ENCODE measurements around the gene SMAD3.

- TF ChIP-seq POLR2A (IDR thresholded peaks at IDR 0.05; ENCODE audit: control extremely low read depth in 1 of 2, low read depth in 2 of 2, low read length in 2 of 2) (no peak), CTCF (IDR thresholded peaks at IDR 0.05; ENCODE audit: control extremely low read depth in 1 of 3, insufficient read depth in 1 of 3, low read depth in 1 of 3, low read length in 3 of 3) (no peak), ATF3 (IDR thresholded peaks at IDR 0.05; ENCODE audit: insufficient read depth, low read depth, low read length) (no peak), EGR1 (IDR thresholded peaks at IDR 0.05; ENCODE audit: borderline replicate concordance, low read depth, low read length) (no peak), EZH2 (IDR thresholded peaks at IDR 0.05; ENCODE audit: low read depth, low read length, severe bottlenecking) (no peak), SIN3A (conservative IDR thresholded peaks at IDR 0.05 in 1 of 2, IDR thresholded peaks at IDR 0.05 in 1 of 2; ENCODE audit: low read depth in 1 of 2, low read length in 2 of 2) (no peak), TAF1 (IDR thresholded peaks at IDR 0.05; ENCODE audit: low read depth, low read length) (no peak), RFX5 (IDR thresholded peaks at IDR 0.05; ENCODE audit: borderline replicate concordance, low read depth, low read length) (no peak), KDM4A (IDR thresholded peaks at IDR 0.05; ENCODE audit: low read depth, low read length, severe bottlenecking) (no peak), YY1 (IDR thresholded peaks at IDR 0.05; ENCODE audit: low read depth, low read length) (no peak), BACH1 (IDR thresholded peaks at IDR 0.05; ENCODE audit: low read length) (no peak)
These were observed 76.8 kb downstream of the SMAD3 start for GRCh38 chr15:67142092-67142766.

All from H1 (cell line).